ENCODE data around the gene ZBTB16.

GRCh38 chr11:114092478-114092877 is 33.0 kb downstream of the ZBTB16 start:
- TF ChIP-seq CTCF (IDR thresholded peaks at IDR 0.05) (no peak), POLR2A (IDR thresholded peaks at IDR 0.05) (no peak)

Data from uterus (tissue), 2 donors.